WTC11 (cell line): ENCODE measurements around the gene OR4K17. TPM values are rescaled to one million over a fixed set of nuclear protein-coding genes. Genes with fewer than 3 reads are reported as not detected.

ENCODE experiments used
- ATAC-seq: fragments of 200-7000 bp; cut with Tn5 transposase; 2 replicates; pipeline ENCODE4 v1.10.0; 2021; ENCODE audit warnings: mild to moderate bottlenecking, moderate library complexity
- CTCF ChIA-PET: fragments of 300-600 bp; sonication (Branson Sonifier 250); formaldehyde crosslinking; loops from one replicate; lab custom pipeline; 2021; ENCODE audit warnings: antibody characterized with exemption; lab: Charles Lee
- POLR2A ChIA-PET: fragments of 350-600 bp; sonication (Branson Sonifier 250); formaldehyde crosslinking; loops from one replicate; lab custom pipeline; 2021; ENCODE audit warnings: antibody characterized with exemption; lab: Charles Lee
- DNase-seq: peaks from one replicate; pipeline ENCODE4 v3.0.0; 2021; ENCODE audit warnings: low spot score
- H3K27ac Mint-ChIP-seq: 2 replicates; pipeline ENCODE4 v1.8.0; 2021; ENCODE audit warnings: mixed read lengths
- H3K27me3 Mint-ChIP-seq: 2 replicates; pipeline ENCODE4 v1.8.0; 2021; ENCODE audit warnings: low read depth, mild to moderate bottlenecking, moderate library complexity, mixed read lengths
- H3K36me3 Mint-ChIP-seq: 2 replicates; pipeline ENCODE4 v1.8.0; 2021; ENCODE audit warnings: mixed read lengths
- H3K4me1 Mint-ChIP-seq: 2 replicates; pipeline ENCODE4 v1.8.0; 2022; ENCODE audit warnings: mixed read lengths
- H3K4me3 Mint-ChIP-seq: 2 replicates; pipeline ENCODE4 v1.8.0; 2021; ENCODE audit warnings: mild to moderate bottlenecking, moderate library complexity, mixed read lengths
- H3K9me3 Mint-ChIP-seq: 2 replicates; pipeline ENCODE4 v1.8.0; 2021; ENCODE audit warnings: mixed read lengths
- AFF4 ChIP-seq: sonication (generic); formaldehyde crosslinking; IDR thresholded peaks from 2 replicates; pipeline ENCODE4 v1.8.1; 2023; ENCODE audit warnings: mild to moderate bottlenecking, missing genetic modification reagents, borderline replicate concordance
- ARID4B ChIP-seq: sonication (generic); formaldehyde crosslinking; IDR thresholded peaks from 2 replicates; pipeline ENCODE4 v1.8.0; 2023; ENCODE audit warnings: missing genetic modification reagents, mild to moderate bottlenecking, borderline replicate concordance
- ATF3 ChIP-seq: sonication (generic); formaldehyde crosslinking; conservative IDR thresholded peaks from 2 replicates; pipeline ENCODE4 v1.8.1; 2022; ENCODE audit warnings: mild to moderate bottlenecking, missing genetic modification reagents
- CBFB ChIP-seq: sonication (generic); formaldehyde crosslinking; IDR thresholded peaks from 2 replicates; pipeline ENCODE4 v1.8.1; 2022; ENCODE audit warnings: mild to moderate bottlenecking, low read depth, missing genetic modification reagents
- CREB1 ChIP-seq: sonication (generic); formaldehyde crosslinking; IDR thresholded peaks from 2 replicates; pipeline ENCODE4 v1.8.0; 2023; ENCODE audit warnings: mild to moderate bottlenecking, missing genetic modification reagents
- E2F1 ChIP-seq: sonication (generic); formaldehyde crosslinking; IDR thresholded peaks from 2 replicates; pipeline ENCODE4 v1.8.0; 2022; ENCODE audit warnings: mild to moderate bottlenecking, missing genetic modification reagents
- ELF4 ChIP-seq: sonication (generic); formaldehyde crosslinking; IDR thresholded peaks from 2 replicates; pipeline ENCODE4 v1.8.1; 2022; ENCODE audit warnings: low read depth, mild to moderate bottlenecking, moderate library complexity, missing genetic modification reagents
- ESRRA ChIP-seq: sonication (generic); formaldehyde crosslinking; IDR thresholded peaks from 2 replicates; pipeline ENCODE4 v1.8.1; 2022; ENCODE audit warnings: mild to moderate bottlenecking, missing genetic modification reagents, borderline replicate concordance
- FOXJ3 ChIP-seq: sonication (generic); formaldehyde crosslinking; IDR thresholded peaks from 2 replicates; pipeline ENCODE4 v1.9.0; 2021; ENCODE audit warnings: missing genetic modification reagents, mild to moderate bottlenecking, borderline replicate concordance
- GTF2I ChIP-seq: fragments of 250-450 bp; sonication (Bioruptor Pico); conservative IDR thresholded peaks from 2 replicates; pipeline ENCODE4 v1.4.0; 2021; ENCODE audit warnings: mild to moderate bottlenecking
- HMGA2 ChIP-seq: fragments of 250-450 bp; sonication (Bioruptor Pico); IDR thresholded peaks from 2 replicates; pipeline ENCODE4 v1.4.0; 2021; ENCODE audit warnings: mild to moderate bottlenecking, moderate library complexity
- IRF2 ChIP-seq: sonication (generic); formaldehyde crosslinking; IDR thresholded peaks from 2 replicates; pipeline ENCODE4 v1.8.0; 2022; ENCODE audit warnings: low read depth, missing genetic modification reagents, borderline replicate concordance
- JUN ChIP-seq: sonication (generic); formaldehyde crosslinking; IDR thresholded peaks from 2 replicates; pipeline ENCODE4 v1.8.0; 2023; ENCODE audit warnings: mild to moderate bottlenecking, missing genetic modification reagents
- MYBL2 ChIP-seq: sonication (generic); formaldehyde crosslinking; IDR thresholded peaks from 2 replicates; pipeline ENCODE4 v1.8.1; 2023; ENCODE audit warnings: mild to moderate bottlenecking, moderate library complexity, missing genetic modification reagents
- NFATC4 ChIP-seq: fragments of 250-450 bp; sonication (Bioruptor Pico); IDR thresholded peaks from 2 replicates; pipeline ENCODE4 v1.9.0; 2021; ENCODE audit warnings: mild to moderate bottlenecking
- NR1H2 ChIP-seq: sonication (generic); formaldehyde crosslinking; IDR thresholded peaks from 2 replicates; pipeline ENCODE4 v1.9.0; 2021; ENCODE audit warnings: mild to moderate bottlenecking, moderate library complexity, missing genetic modification reagents
- NR3C1 ChIP-seq: sonication (generic); formaldehyde crosslinking; conservative IDR thresholded peaks from 2 replicates; pipeline ENCODE4 v1.8.1; 2023; ENCODE audit warnings: low read depth, mild to moderate bottlenecking, missing genetic modification reagents
- PRDM15 ChIP-seq: sonication (generic); formaldehyde crosslinking; IDR thresholded peaks from 2 replicates; pipeline ENCODE4 v1.8.0; 2022; ENCODE audit warnings: missing genetic modification reagents
- TEAD1 ChIP-seq: sonication (generic); formaldehyde crosslinking; IDR thresholded peaks from 2 replicates; pipeline ENCODE4 v1.8.0; 2022; ENCODE audit warnings: mild to moderate bottlenecking, missing genetic modification reagents
- TEAD4 ChIP-seq: sonication (generic); formaldehyde crosslinking; IDR thresholded peaks from 2 replicates; pipeline ENCODE4 v1.8.0; 2022; ENCODE audit warnings: mild to moderate bottlenecking, missing genetic modification reagents
- ZNF121 ChIP-seq: sonication (generic); formaldehyde crosslinking; IDR thresholded peaks from 2 replicates; pipeline ENCODE4 v1.8.0; 2023; ENCODE audit warnings: missing genetic modification reagents
- ZNF138 ChIP-seq: sonication (generic); formaldehyde crosslinking; conservative IDR thresholded peaks from 2 replicates; pipeline ENCODE4 v1.8.1; 2022; ENCODE audit warnings: mild to moderate bottlenecking, moderate library complexity, missing genetic modification reagents
- ZNF423 ChIP-seq: fragments of 250-450 bp; sonication (Bioruptor Pico); IDR thresholded peaks from 2 replicates; pipeline ENCODE4 v2.1.2; 2022; ENCODE audit warnings: mild to moderate bottlenecking, moderate library complexity
- total RNA-seq: library from RNA; stranded (reverse); gene quantifications from 3 replicates; pipeline ENCODE4 v1.2.3, GENCODE V29; 2021

OR4K17 gene
- total RNA-seq, 1 experiment from 2014 or later: not detected

GRCh38 chr14:20143911-20144310 is 33.4 kb downstream of the OR4K17 start:
- peaks cover 47% of the 10 kb centered on the region for H3K36me3 Mint-ChIP-seq
- TF ChIP-seq FOXJ3 (no peak), IRF2 (CRISPR knock-in tag) (no peak), NFATC4 (CRISPR knock-in tag) (no peak), CREB1 (CRISPR knock-in tag) (no peak), ATF3 (CRISPR knock-in tag) (no peak), HMGA2 (CRISPR knock-in tag) (no peak), ELF4 (no peak), ARID4B (no peak), TEAD4 (CRISPR knock-in tag) (no peak), ZNF423 (CRISPR knock-in tag) (no peak), NR3C1 (CRISPR knock-in tag) (no peak)
- H3K27ac Mint-ChIP-seq: no peak overlapping the region
- no peak for DNase-seq
- H3K9me3 Mint-ChIP-seq: peaks cover 84% of the 10 kb centered on the region
- ATAC-seq: no peak
- no peaks in the 10 kb centered on the region for H3K27me3 Mint-ChIP-seq
- POLR2A ChIA-PET: no interaction called here
- H3K4me1 Mint-ChIP-seq: no peaks in the 10 kb centered on the region
- CTCF ChIA-PET: no interaction called here
- H3K4me3 Mint-ChIP-seq: no peak overlapping the region

GRCh38 chr14:20144820-20145219 is 34.3 kb downstream of the OR4K17 start:
- Mint-ChIP-seq H3K4me3 (no peak overlapping the region), H3K36me3 (peaks cover 53% of the 10 kb centered on the region), H3K4me1 (no peaks in the 10 kb centered on the region), H3K27ac (no peak overlapping the region), H3K27me3 (no peaks in the 10 kb centered on the region), H3K9me3 (peaks cover 85% of the 10 kb centered on the region)
- TF ChIP-seq JUN (CRISPR knock-in tag): no peak
- TF ChIP-seq CBFB (CRISPR knock-in tag): no peak
- TF ChIP-seq ZNF121 (CRISPR knock-in tag): no peak
- no peak for TF ChIP-seq GTF2I (CRISPR knock-in tag)
- no peak for TF ChIP-seq NR3C1 (CRISPR knock-in tag)
- no peak for TF ChIP-seq TEAD1 (CRISPR knock-in tag)
- TF ChIP-seq ESRRA (CRISPR knock-in tag): no peak
- TF ChIP-seq E2F1: no peak
- no peak for TF ChIP-seq TEAD4 (CRISPR knock-in tag)
- TF ChIP-seq AFF4 (CRISPR knock-in tag): no peak
- no peak for TF ChIP-seq PRDM15
- no peak for TF ChIP-seq ZNF138
- TF ChIP-seq MYBL2 (CRISPR knock-in tag): no peak
- no peak for TF ChIP-seq ELF4
- no peak for TF ChIP-seq NR1H2
- ATAC-seq: no peak
- ChIA-PET CTCF (no interaction called here), POLR2A (no interaction called here)
- DNase-seq: no peak
